GM19099 (cell line): ENCODE results near the gene VAC14.

Source experiments
- POLR2A ChIP-seq: IDR thresholded peaks from 3 replicates; pipeline ENCODE4 v1.6.1; 2011; ENCODE audit warnings: low read depth; ENCODE audit not compliant: insufficient read length; ENCODE audit errors: extremely low read depth

The VAC14 gene

GRCh38 chr16:70770626-70771552, 30.1 kb downstream of the VAC14 start:
- TF ChIP-seq POLR2A: no peak

GRCh38 chr16:70770291-70770625, 30.7 kb downstream of the VAC14 start:
- no peak for TF ChIP-seq POLR2A

GRCh38 chr16:70769761-70770160, 31.2 kb downstream of the VAC14 start:
- TF ChIP-seq POLR2A: no peak

GRCh38 chr16:70769131-70769530, 31.8 kb downstream of the VAC14 start:
- no peak for TF ChIP-seq POLR2A

GRCh38 chr16:70768203-70768580, 32.8 kb downstream of the VAC14 start:
- TF ChIP-seq POLR2A: no peak

GRCh38 chr16:70767377-70768202, 33.4 kb downstream of the VAC14 start:
- TF ChIP-seq POLR2A: no peak

- TF ChIP-seq POLR2A: no peak
These were observed 34.3 kb downstream of the VAC14 start for GRCh38 chr16:70766658-70767057.

- no peak for TF ChIP-seq POLR2A
These were observed 34.8 kb downstream of the VAC14 start for GRCh38 chr16:70766176-70766575.

GRCh38 chr16:70765491-70765890, 35.5 kb downstream of the VAC14 start:
- no peak for TF ChIP-seq POLR2A

- no peak for TF ChIP-seq POLR2A
These were observed 36.3 kb downstream of the VAC14 start for GRCh38 chr16:70764632-70765031.

- no peak for TF ChIP-seq POLR2A
These were observed 40.7 kb downstream of the VAC14 start for GRCh38 chr16:70760221-70760620.

GRCh38 chr16:70759666-70760065, 41.3 kb downstream of the VAC14 start:
- TF ChIP-seq POLR2A: no peak

- TF ChIP-seq POLR2A: no peak
These were observed 42.2 kb downstream of the VAC14 start for GRCh38 chr16:70758786-70759185.

GRCh38 chr16:70757183-70757582, 43.8 kb downstream of the VAC14 start:
- no peak for TF ChIP-seq POLR2A

- no peak for TF ChIP-seq POLR2A
These were observed 44.9 kb downstream of the VAC14 start for GRCh38 chr16:70756071-70756470.

- TF ChIP-seq POLR2A: no peak
These were observed 45.9 kb downstream of the VAC14 start for GRCh38 chr16:70754851-70755600.

- no peak for TF ChIP-seq POLR2A
These were observed 46.6 kb downstream of the VAC14 start for GRCh38 chr16:70754371-70754770.
